Retinal pigment epithelial cell (primary cell): ENCODE results near the gene UBE2B.

ENCODE experiments used
- DNase-seq: peaks from one replicate; pipeline ENCODE4 v3.0.0-alpha.2; 2010; ENCODE audit warnings: low read depth
- H3K4me3 ChIP-seq: 2 replicates; pipeline ENCODE4 v1.5.1; 2011; ENCODE audit warnings: mild to moderate bottlenecking, low read length, control low read depth, moderate library complexity
- CTCF ChIP-seq: conservative IDR thresholded peaks from 2 replicates; pipeline ENCODE4 v1.5.1; 2011; ENCODE audit warnings: low read depth, low read length, control low read depth, inconsistent platforms

The UBE2B gene

GRCh38 chr5:134430001-134430569 lies 58.7 kb downstream of the UBE2B start:
- H3K4me3 ChIP-seq: no peak overlapping the region
- DNase-seq: no peak
- no peak for TF ChIP-seq CTCF

- no peak for TF ChIP-seq CTCF
- DNase-seq: no peak
- H3K4me3 ChIP-seq: no peak overlapping the region
These were observed 60.8 kb downstream of the UBE2B start for GRCh38 chr5:134432174-134432573.

DNA sequence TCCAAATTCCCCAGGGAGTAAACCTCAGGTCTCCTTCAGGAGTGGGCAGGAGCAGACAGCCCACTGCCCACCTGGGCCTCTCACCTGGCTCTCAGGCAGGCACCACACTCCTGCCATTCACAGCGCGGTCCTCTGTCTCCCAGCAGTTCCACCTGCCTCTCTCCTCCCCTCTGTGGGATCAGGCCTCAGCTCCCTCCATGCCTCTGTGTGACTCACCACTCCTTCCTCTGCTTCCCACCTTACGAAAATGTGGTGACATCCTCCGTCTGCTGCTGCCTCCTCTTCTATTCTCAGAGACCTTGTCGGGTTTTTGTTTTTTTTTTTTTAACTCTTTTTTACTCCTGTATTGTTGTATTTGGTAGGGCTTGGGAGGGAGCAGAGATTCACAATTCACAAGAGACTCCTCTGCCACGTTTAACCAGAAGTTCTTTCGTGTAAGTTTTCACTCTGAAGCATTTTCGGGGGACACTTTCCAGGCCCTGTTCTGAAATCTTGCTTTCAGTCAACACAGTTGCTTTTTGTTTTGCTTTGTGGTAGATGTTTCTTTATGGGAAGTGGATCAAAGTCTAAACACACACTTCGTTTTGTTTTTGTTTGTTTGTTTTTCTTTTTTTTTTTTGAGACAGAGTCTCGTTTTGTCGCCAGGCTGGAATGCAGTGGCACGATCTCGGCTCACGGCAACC lies 61.4 kb downstream of the UBE2B start:
- no peak overlapping the region for H3K4me3 ChIP-seq
- TF ChIP-seq CTCF: no peak
- DNase-seq: no peak

DNA sequence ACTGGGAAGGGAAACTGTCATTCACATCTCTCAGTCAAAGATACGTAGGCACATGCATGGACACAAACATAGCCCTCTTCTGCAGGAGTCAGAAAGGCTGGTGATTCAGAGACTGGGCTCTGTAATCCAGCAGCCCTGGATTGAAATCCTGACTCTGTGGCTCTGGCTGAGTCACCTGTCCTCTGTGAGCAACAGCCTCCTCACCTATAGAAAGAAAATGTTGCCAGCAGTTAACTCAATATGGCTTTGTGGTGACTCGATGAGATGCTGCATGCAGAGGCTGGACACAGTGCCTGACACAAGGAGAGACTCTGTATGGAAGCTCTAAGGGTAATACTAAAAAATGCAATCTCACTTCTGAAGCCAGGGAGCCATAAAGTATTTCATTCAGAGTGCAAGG lies 64.2 kb downstream of the UBE2B start:
- DNase-seq: no peak
- TF ChIP-seq CTCF: no peak
- H3K4me3 ChIP-seq: no peak overlapping the region

- no peak overlapping the region for H3K4me3 ChIP-seq
- no peak for TF ChIP-seq CTCF
- peak; percentile 69 for DNase-seq
These were observed 65.4 kb downstream of the UBE2B start for GRCh38 chr5:134436523-134437339.

- no peak overlapping the region for H3K4me3 ChIP-seq
- no peak for TF ChIP-seq CTCF
- DNase-seq: no peak
These were observed 66.0 kb downstream of the UBE2B start for GRCh38 chr5:134437340-134437846.
